GM12878 (cell line): ENCODE results near the gene PAX2. TPM values are rescaled to one million over a fixed set of nuclear protein-coding genes. Genes with fewer than 3 reads are reported as not detected.

Experiments
- ATAC-seq: fragments of 200-7000 bp; cut with Tn5 transposase; 3 replicates; pipeline ENCODE4 v1.9.1; 2020; ENCODE audit warnings: mild to moderate bottlenecking, moderate library complexity
- BruUV-seq: library from RNA; stranded (reverse); fragments of 400-500 nt; replicated peaks from 2 replicates; lab custom pipeline; 2021; lab: Mats Ljungman, UMichigan
- CTCF ChIA-PET: fragments of 300-600 bp; sonication (Branson Sonifier 250); formaldehyde crosslinking; extraction: SDS; loops from one replicate; lab custom pipeline; 2021; ENCODE audit warnings: inconsistent platforms; lab: Yijun Ruan, JAX
- POLR2A ChIA-PET: fragments of 350-600 bp; formaldehyde crosslinking; extraction: SDS; loops from one replicate; lab custom pipeline; 2021; ENCODE audit warnings: inconsistent platforms; lab: Charles Lee
- RAD21 ChIA-PET: fragments of 300-600 bp; sonication (Branson Sonifier 250); formaldehyde crosslinking; loops from one replicate; lab custom pipeline; 2023; ENCODE audit warnings: antibody characterized with exemption; ENCODE audit not compliant: unreplicated experiment; lab: Charles Lee
- SMC1A ChIA-PET: fragments of 300-600 bp; sonication (Branson Sonifier 250); formaldehyde crosslinking; loops from one replicate; lab custom pipeline; 2023; ENCODE audit not compliant: unreplicated experiment, uncharacterized antibody; lab: Charles Lee
- DNase-seq: peaks from one replicate; pipeline ENCODE4 v3.0.0-alpha.2; 2011; ENCODE audit warnings: low read depth, low spot score
- FAIRE-seq: peaks from 3 replicates; lab custom pipeline; 2011; peaks lifted over from hg19 to GRCh38; lab: Jason Lieb, UNC
- H2AFZ ChIP-seq: 2 replicates; pipeline ENCODE4 v1.6.0; 2011; ENCODE audit warnings: low read depth, low read length, control low read depth; ENCODE audit not compliant: control insufficient read depth
- H3K27ac ChIP-seq: 2 replicates; pipeline ENCODE4 v1.5.1; 2011; ENCODE audit warnings: control low read depth; ENCODE audit not compliant: control insufficient read depth, insufficient read depth
- H3K27me3 ChIP-seq, 2 experiments: replicated peaks in 1 of 2; 2 replicates each; pipeline versions ENCODE4 v1.6.0 to v1.6.1; 2011; ENCODE audit warnings: low read length in 1 of 2; ENCODE audit not compliant: control insufficient read depth in 2 of 2, insufficient read depth in 2 of 2
- H3K36me3 ChIP-seq, 2 experiments: 2 replicates each; pipeline ENCODE4 v1.5.1; 2011; ENCODE audit warnings: low read length in 1 of 2; ENCODE audit not compliant: control insufficient read depth in 2 of 2, insufficient read depth in 2 of 2
- H3K4me1 ChIP-seq: 2 replicates; pipeline ENCODE4 v1.6.1; 2011; ENCODE audit warnings: mild to moderate bottlenecking, low read length, moderate library complexity, mixed read lengths; ENCODE audit not compliant: control insufficient read depth, insufficient read depth
- H3K4me2 ChIP-seq: 2 replicates; pipeline ENCODE4 v1.6.0; 2011; ENCODE audit warnings: control low read depth; ENCODE audit not compliant: control insufficient read depth, insufficient read depth
- H3K4me3 ChIP-seq: fragments of 200-600 bp; sonication (generic); 2 replicates; pipeline ENCODE4 v1.5.1; 2016
- H3K79me2 ChIP-seq: 2 replicates; pipeline ENCODE4 v1.6.0; 2011; ENCODE audit warnings: low read length; ENCODE audit not compliant: control insufficient read depth, insufficient read depth
- H3K9ac ChIP-seq: 2 replicates; pipeline ENCODE4 v1.8.0; 2011; ENCODE audit warnings: low read length, control low read depth, mixed read lengths; ENCODE audit not compliant: control insufficient read depth, insufficient read depth
- H3K9me3 ChIP-seq: replicated peaks from 3 replicates; pipeline ENCODE4 v1.5.1; 2011; ENCODE audit warnings: mild to moderate bottlenecking, low read length; ENCODE audit not compliant: control insufficient read depth, insufficient read depth
- H4K20me1 ChIP-seq: 2 replicates; pipeline ENCODE4 v1.6.0; 2011; ENCODE audit not compliant: control insufficient read depth, insufficient read depth
- EED ChIP-seq: sonication (generic); IDR thresholded peaks from 2 replicates; pipeline ENCODE4 v1.6.1; 2016; ENCODE audit warnings: antibody characterized with exemption, low read depth
- GABPA ChIP-seq: IDR thresholded peaks from 2 replicates; pipeline ENCODE4 v1.6.1; 2014; ENCODE audit warnings: antibody characterized with exemption, low read depth, mild to moderate bottlenecking, inconsistent platforms
- HDAC6 ChIP-seq: fragments of 200-600 bp; sonication (generic); IDR thresholded peaks from one replicate; pipeline ENCODE4 v1.8.0; 2017; ENCODE audit warnings: antibody characterized with exemption; ENCODE audit not compliant: unreplicated experiment
- IRF4 ChIP-seq: IDR thresholded peaks from 2 replicates; pipeline ENCODE4 v1.6.1; 2011; ENCODE audit warnings: low read depth, low read length
- NR2F1 ChIP-seq: fragments of 450-650 bp; conservative IDR thresholded peaks from 2 replicates; pipeline ENCODE4 v1.6.1; 2017; ENCODE audit warnings: mild to moderate bottlenecking
- PML ChIP-seq: IDR thresholded peaks from 2 replicates; pipeline ENCODE4 v1.6.1; 2012; ENCODE audit warnings: low read length, inconsistent platforms
- POLR2AphosphoS5 ChIP-seq: IDR thresholded peaks from 2 replicates; pipeline ENCODE4 v1.6.1; 2011; ENCODE audit warnings: mild to moderate bottlenecking, low read length, inconsistent platforms
- RAD51 ChIP-seq: fragments of 450-650 bp; IDR thresholded peaks from 2 replicates; pipeline ENCODE4 v1.6.1; 2016; ENCODE audit warnings: moderate library complexity, mild to moderate bottlenecking, inconsistent platforms
- SMAD1 ChIP-seq: fragments of 450-650 bp; IDR thresholded peaks from 2 replicates; pipeline ENCODE4 v1.6.1; 2018; ENCODE audit warnings: mild to moderate bottlenecking, low read depth; ENCODE audit not compliant: partially characterized antibody
- YBX1 ChIP-seq: fragments of 450-650 bp; IDR thresholded peaks from 2 replicates; pipeline ENCODE4 v1.6.1; 2016; ENCODE audit warnings: antibody characterized with exemption
- YY1 ChIP-seq: IDR thresholded peaks from 2 replicates; pipeline ENCODE4 v1.6.1; 2011; ENCODE audit warnings: low read depth, mild to moderate bottlenecking, low read length
- WGBS: methylation state at CpG from one replicate; pipeline ENCODE4 v1.1.6; 2016; ENCODE audit warnings: low lambda C conversion rate; ENCODE audit not compliant: insufficient replicate concordance, insufficient coverage; ENCODE audit errors: missing lambda C conversion rate; 5-methylcytosine and 5-hydroxymethylcytosine counted together
- in situ Hi-C: fragments of 300-500 bp; cut with MboI; formaldehyde crosslinking; loops from 9 replicates; pipeline ENCODE4 v1.14.3; 2018; ENCODE audit warnings: mixed read lengths
- intact Hi-C: fragments of 100-400 bp; cut with micrococcal nuclease; formaldehyde crosslinking; loops from one replicate; pipeline ENCODE4 v1.14.2; 2022; ENCODE audit not compliant: unreplicated experiment
- polyA plus RNA-seq, 11 experiments: library from polyadenylated mRNA; depleted of rRNA in 4 of 11; unstranded in 6 of 11; stranded (reverse) in 5 of 11; fragments of >200 nt; fragmentation: Nextera tagmentation in 4 of 11; fragmentation: Illumina TruSeq in 1 of 11; extraction: Ambion mirVana in 4 of 11; extraction: Trizol in 1 of 11; gene quantifications; 1 replicate in 1 of 11; 2 replicates in 10 of 11; pipeline versions ENCODE4 v1.2.1 to v1.2.3, GENCODE V29; 2011 to 2016; ENCODE audit warnings: inconsistent platforms in 2 of 11, missing spikeins in 2 of 11, low read depth in 1 of 11
- total RNA-seq, 4 experiments: library from RNA; depleted of rRNA in 3 of 4; stranded (reverse); fragments of >200 nt in 3 of 4; fragmentation: Illumina TruSeq in 1 of 4; extraction: Trizol in 1 of 4; gene quantifications; 2 replicates each; pipeline versions ENCODE4 v1.2.1 to v1.2.3, GENCODE V29; 2013 to 2021
- TF ChIP-seq, protein P1 (sequence below): fragments of 450-650 bp; IDR thresholded peaks from 2 replicates; pipeline ENCODE4 v1.6.1; 2018; ENCODE audit warnings: mild to moderate bottlenecking, low read depth, moderate library complexity; ENCODE audit not compliant: partially characterized antibody
- TF ChIP-seq, protein P2 (sequence below): fragments of 450-650 bp; formaldehyde crosslinking; IDR thresholded peaks from 2 replicates; pipeline ENCODE4 v1.5.0; 2022; ENCODE audit warnings: mild to moderate bottlenecking, missing genetic modification characterization
- TF ChIP-seq, protein P3 (sequence below): IDR thresholded peaks from 2 replicates; pipeline ENCODE4 v1.6.1; 2012; ENCODE audit warnings: improper control_type of control experiment, low read depth, low read length; ENCODE audit not compliant: insufficient replicate concordance

Gene PAX2
- total and polyA plus RNA-seq, 10 of the 15 experiments (the other 5 are each of a cell fraction or from before 2014, with no cell fraction given) = not detected

DNA sequence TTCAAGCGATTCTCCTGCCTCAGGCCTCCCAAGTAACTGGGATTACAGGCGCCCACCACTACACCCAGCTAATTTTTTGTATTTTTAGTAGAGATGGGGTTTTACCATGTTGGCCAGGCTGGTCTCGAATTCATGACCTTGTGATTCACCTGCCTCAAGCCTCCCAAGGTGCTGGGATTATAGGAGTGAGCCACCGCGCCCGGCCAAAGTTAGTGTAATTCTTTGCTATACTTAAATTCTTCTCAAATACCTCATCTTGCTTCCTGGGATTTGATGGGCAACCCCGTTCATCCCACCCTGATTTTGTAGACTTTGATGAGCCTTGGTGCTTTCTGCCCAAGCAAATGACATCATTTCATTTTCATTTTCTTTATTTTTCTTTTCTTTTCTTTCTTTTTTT lies 54.5 kb downstream of the PAX2 start (continued):
- TF ChIP-seq, protein P1, sequence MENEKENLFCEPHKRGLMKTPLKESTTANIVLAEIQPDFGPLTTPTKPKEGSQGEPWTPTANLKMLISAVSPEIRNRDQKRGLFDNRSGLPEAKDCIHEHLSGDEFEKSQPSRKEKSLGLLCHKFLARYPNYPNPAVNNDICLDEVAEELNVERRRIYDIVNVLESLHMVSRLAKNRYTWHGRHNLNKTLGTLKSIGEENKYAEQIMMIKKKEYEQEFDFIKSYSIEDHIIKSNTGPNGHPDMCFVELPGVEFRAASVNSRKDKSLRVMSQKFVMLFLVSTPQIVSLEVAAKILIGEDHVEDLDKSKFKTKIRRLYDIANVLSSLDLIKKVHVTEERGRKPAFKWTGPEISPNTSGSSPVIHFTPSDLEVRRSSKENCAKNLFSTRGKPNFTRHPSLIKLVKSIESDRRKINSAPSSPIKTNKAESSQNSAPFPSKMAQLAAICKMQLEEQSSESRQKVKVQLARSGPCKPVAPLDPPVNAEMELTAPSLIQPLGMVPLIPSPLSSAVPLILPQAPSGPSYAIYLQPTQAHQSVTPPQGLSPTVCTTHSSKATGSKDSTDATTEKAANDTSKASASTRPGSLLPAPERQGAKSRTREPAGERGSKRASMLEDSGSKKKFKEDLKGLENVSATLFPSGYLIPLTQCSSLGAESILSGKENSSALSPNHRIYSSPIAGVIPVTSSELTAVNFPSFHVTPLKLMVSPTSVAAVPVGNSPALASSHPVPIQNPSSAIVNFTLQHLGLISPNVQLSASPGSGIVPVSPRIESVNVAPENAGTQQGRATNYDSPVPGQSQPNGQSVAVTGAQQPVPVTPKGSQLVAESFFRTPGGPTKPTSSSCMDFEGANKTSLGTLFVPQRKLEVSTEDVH = no peak
- TF ChIP-seq YY1 (no peak), PML (no peak), NR2F1 (no peak)

DNA sequence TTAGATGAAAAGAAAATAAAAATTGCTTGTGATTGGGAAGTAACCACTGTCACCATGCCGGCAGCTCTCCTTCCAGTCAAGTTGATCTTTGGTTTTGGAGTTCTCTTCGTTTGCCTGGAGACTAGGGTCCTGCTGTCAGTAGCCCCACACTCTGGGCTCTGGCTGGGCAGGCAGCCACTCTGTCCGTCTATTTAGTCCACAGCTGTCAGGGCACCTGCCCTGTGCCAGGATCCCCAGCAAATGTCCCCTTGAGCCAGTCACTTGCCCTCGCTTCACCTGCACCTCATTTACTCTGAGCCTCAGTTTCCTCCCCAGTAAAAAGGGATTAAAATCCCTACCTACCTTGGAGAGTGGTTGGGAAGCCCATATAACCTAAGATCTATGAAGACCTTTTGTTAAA lies 55.5 kb downstream of the PAX2 start:
- DNase-seq = no peak
- Histone ChIP-seq H3K79me2 (no peaks in the 10 kb centered on the region), H3K4me3 (no peak overlapping the region), H3K36me3 (no peaks in the 10 kb centered on the region), H2AFZ (no peak overlapping the region), H3K4me1 (no peaks in the 10 kb centered on the region), H3K9me3 (no peaks in the 10 kb centered on the region), H4K20me1 (no peaks in the 10 kb centered on the region), H3K27ac (no peak overlapping the region), H3K4me2 (no peak overlapping the region), H3K9ac (no peak overlapping the region), H3K27me3 (peaks cover 5 to 13% of the 10 kb centered on the region in 2 experiments)
- WGBS = 19% methylated on average over 4 of the region's 4 CpGs
- in situ Hi-C loops = no loop called here
- SMC1A ChIA-PET = no interaction called here
- POLR2A ChIA-PET = no interaction called here
- no TSS peak for BruUV-seq
- intact Hi-C loops = no loop called here
- RAD21 ChIA-PET = no interaction called here
- FAIRE-seq = no peak
- CTCF ChIA-PET = no interaction called here
- no peak for ATAC-seq
- TF ChIP-seq EED (no peak), SMAD1 (no peak), RAD51 (no peak), POLR2AphosphoS5 (no peak), GABPA (no peak), HDAC6 (no peak), IRF4 (no peak), YBX1 (no peak)
- TF ChIP-seq, protein P2, sequence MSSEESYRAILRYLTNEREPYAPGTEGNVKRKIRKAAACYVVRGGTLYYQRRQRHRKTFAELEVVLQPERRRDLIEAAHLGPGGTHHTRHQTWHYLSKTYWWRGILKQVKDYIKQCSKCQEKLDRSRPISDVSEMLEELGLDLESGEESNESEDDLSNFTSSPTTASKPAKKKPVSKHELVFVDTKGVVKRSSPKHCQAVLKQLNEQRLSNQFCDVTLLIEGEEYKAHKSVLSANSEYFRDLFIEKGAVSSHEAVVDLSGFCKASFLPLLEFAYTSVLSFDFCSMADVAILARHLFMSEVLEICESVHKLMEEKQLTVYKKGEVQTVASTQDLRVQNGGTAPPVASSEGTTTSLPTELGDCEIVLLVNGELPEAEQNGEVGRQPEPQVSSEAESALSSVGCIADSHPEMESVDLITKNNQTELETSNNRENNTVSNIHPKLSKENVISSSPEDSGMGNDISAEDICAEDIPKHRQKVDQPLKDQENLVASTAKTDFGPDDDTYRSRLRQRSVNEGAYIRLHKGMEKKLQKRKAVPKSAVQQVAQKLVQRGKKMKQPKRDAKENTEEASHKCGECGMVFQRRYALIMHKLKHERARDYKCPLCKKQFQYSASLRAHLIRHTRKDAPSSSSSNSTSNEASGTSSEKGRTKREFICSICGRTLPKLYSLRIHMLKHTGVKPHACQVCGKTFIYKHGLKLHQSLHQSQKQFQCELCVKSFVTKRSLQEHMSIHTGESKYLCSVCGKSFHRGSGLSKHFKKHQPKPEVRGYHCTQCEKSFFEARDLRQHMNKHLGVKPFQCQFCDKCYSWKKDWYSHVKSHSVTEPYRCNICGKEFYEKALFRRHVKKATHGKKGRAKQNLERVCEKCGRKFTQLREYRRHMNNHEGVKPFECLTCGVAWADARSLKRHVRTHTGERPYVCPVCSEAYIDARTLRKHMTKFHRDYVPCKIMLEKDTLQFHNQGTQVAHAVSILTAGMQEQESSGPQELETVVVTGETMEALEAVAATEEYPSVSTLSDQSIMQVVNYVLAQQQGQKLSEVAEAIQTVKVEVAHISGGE (CRISPR knock-in tag) = no peak
- TF ChIP-seq, protein P3, sequence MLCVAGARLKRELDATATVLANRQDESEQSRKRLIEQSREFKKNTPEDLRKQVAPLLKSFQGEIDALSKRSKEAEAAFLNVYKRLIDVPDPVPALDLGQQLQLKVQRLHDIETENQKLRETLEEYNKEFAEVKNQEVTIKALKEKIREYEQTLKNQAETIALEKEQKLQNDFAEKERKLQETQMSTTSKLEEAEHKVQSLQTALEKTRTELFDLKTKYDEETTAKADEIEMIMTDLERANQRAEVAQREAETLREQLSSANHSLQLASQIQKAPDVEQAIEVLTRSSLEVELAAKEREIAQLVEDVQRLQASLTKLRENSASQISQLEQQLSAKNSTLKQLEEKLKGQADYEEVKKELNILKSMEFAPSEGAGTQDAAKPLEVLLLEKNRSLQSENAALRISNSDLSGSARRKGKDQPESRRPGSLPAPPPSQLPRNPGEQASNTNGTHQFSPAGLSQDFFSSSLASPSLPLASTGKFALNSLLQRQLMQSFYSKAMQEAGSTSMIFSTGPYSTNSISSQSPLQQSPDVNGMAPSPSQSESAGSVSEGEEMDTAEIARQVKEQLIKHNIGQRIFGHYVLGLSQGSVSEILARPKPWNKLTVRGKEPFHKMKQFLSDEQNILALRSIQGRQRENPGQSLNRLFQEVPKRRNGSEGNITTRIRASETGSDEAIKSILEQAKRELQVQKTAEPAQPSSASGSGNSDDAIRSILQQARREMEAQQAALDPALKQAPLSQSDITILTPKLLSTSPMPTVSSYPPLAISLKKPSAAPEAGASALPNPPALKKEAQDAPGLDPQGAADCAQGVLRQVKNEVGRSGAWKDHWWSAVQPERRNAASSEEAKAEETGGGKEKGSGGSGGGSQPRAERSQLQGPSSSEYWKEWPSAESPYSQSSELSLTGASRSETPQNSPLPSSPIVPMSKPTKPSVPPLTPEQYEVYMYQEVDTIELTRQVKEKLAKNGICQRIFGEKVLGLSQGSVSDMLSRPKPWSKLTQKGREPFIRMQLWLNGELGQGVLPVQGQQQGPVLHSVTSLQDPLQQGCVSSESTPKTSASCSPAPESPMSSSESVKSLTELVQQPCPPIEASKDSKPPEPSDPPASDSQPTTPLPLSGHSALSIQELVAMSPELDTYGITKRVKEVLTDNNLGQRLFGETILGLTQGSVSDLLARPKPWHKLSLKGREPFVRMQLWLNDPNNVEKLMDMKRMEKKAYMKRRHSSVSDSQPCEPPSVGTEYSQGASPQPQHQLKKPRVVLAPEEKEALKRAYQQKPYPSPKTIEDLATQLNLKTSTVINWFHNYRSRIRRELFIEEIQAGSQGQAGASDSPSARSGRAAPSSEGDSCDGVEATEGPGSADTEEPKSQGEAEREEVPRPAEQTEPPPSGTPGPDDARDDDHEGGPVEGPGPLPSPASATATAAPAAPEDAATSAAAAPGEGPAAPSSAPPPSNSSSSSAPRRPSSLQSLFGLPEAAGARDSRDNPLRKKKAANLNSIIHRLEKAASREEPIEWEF = no peak
